Activated T-cell treated with anti-CD3 and anti-CD28 coated beads, Interleukin-2, amount 50 U/mL, for 1 hour (primary cell): ENCODE results near the gene UCK2.

Experiments
- DNase-seq: peaks from one replicate; pipeline ENCODE4 v3.0.0-alpha.2; 2020

UCK2 gene

GRCh38 chr1:165947797-165948455 is 120.5 kb downstream of the UCK2 start:
- no peak for DNase-seq

GRCh38 chr1:165949335-165950130 is 122.1 kb downstream of the UCK2 start:
- DNase-seq: no peak

- DNase-seq: no peak
Observed at GRCh38 chr1:165954940-165955339, 127.5 kb downstream of the UCK2 start.

- DNase-seq: no peak
Observed at GRCh38 chr1:165958306-165958705, 130.9 kb downstream of the UCK2 start.

GRCh38 chr1:165960136-165960535 is 132.7 kb downstream of the UCK2 start:
- DNase-seq: no peak

- no peak for DNase-seq
Observed at GRCh38 chr1:165960881-165961280, 133.5 kb downstream of the UCK2 start.
